ENCODE measurements around the gene DHX36. TPM values are rescaled to one million over a fixed set of nuclear protein-coding genes. Genes with fewer than 3 reads are reported as not detected.

The DHX36 gene
- total RNA-seq, 1 donor from 2014 or later = 48.7 TPM

GRCh38 chr3:154334973-154335420 is 10.7 kb upstream of the DHX36 start:
- H3K27me3 Mint-ChIP-seq (ENCODE audit: low read depth) = peaks cover 30% of the 10 kb centered on the region
- H3K4me1 Mint-ChIP-seq (ENCODE audit: low read depth) = no peaks in the 10 kb centered on the region
- TF ChIP-seq CTCF (IDR thresholded peaks at IDR 0.05) = peak; percentile 87
- no peak overlapping the region for H3K27ac Mint-ChIP-seq (ENCODE audit: unreplicated experiment)
- no peaks in the 10 kb centered on the region for H3K9me3 Mint-ChIP-seq (ENCODE audit: low read depth)
- no peak overlapping the region for H3K4me3 Mint-ChIP-seq (ENCODE audit: unreplicated experiment)
- H3K36me3 Mint-ChIP-seq (ENCODE audit: low read depth) = no peaks in the 10 kb centered on the region
- no peak for DNase-seq (ENCODE audit: low spot score)

DNA sequence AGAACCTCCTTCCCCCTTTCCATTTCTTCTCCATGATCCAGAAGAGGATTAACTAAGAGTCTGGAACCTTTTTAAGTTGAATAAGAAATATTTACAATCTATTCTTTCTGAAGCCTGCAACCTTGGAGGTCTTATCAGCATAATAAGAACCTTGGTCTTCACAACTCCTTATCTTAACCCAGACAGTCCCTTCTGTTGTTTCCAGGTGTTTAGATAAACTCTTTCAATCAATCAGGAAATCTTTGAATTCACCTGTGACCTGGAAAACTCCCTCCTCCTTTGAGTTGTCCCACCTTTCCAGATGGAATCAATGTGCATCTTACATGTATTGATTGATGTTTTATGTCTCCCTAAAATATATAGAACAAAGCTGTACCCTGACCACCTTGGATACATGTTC is 3.6 kb upstream of the DHX36 start:
- no peak overlapping the region for H3K27ac Mint-ChIP-seq (ENCODE audit: unreplicated experiment)
- peaks cover 11% of the 10 kb centered on the region for H3K4me1 Mint-ChIP-seq (ENCODE audit: low read depth)
- no peak overlapping the region for H3K4me3 Mint-ChIP-seq (ENCODE audit: unreplicated experiment)

GRCh38 chr3:154324919-154325318 is 632 bp upstream of the DHX36 start:
- Mint-ChIP-seq H3K4me3 (ENCODE audit: unreplicated experiment) (peak overlapping the region; percentile 88), H3K27me3 (ENCODE audit: low read depth) (no peaks in the 10 kb centered on the region), H3K36me3 (ENCODE audit: low read depth) (peaks cover 2% of the 10 kb centered on the region), H3K27ac (ENCODE audit: unreplicated experiment) (peak overlapping the region; percentile 98), H3K9me3 (ENCODE audit: low read depth) (no peaks in the 10 kb centered on the region), H3K4me1 (ENCODE audit: low read depth) (peaks cover 30% of the 10 kb centered on the region)
- no peak for DNase-seq (ENCODE audit: low spot score)
- no peak for TF ChIP-seq CTCF (IDR thresholded peaks at IDR 0.05)

More for the DNA sequence above, 3.6 kb upstream of the DHX36 start:
- DNase-seq (ENCODE audit: low spot score) = no peak
- Mint-ChIP-seq H3K36me3 (ENCODE audit: low read depth) (no peaks in the 10 kb centered on the region), H3K9me3 (ENCODE audit: low read depth) (no peaks in the 10 kb centered on the region), H3K27me3 (ENCODE audit: low read depth) (peaks cover 2% of the 10 kb centered on the region)
- no peak for TF ChIP-seq CTCF (IDR thresholded peaks at IDR 0.05)

DNA sequence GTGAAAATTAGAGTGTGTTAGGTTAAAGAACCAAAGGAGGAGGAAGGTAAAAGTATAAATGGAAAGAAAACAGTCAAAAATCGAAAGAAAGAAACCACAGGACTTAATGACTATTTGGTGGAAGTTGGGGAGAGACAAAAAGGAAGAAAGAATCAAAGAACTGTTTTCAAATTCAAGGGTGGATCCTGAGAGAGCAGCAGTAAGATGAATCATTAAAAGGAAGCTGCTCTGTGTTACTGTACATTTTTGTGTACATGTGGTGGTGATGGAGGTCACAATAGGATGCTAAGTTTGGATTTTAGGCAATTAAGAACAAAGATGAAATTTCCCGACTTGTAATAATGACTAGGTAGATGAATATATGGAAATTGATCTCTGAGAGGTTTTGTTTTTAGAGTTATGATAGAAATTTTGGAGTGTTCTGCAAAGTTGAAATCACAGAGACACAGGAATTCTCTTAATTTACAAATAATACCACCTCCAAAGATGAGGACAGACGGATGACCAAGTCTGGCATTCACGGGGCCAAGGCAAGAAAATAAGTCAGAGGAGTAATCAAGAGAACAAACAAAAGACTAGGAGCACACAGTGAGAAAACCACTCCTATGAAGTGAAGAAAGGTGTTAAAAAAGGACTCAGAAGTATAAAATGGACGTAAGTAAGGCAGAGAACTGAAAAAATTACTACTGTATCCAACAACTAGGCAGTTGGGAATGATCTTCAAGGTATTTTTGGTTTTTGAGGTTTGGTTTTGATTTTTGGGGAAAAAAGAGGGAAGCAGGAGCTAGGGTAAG is 7.1 kb downstream of the DHX36 start:
- H3K36me3 Mint-ChIP-seq (ENCODE audit: low read depth) = peaks cover 20% of the 10 kb centered on the region
- no peak for DNase-seq (ENCODE audit: low spot score)
- H3K27me3 Mint-ChIP-seq (ENCODE audit: low read depth) = no peaks in the 10 kb centered on the region
- peak overlapping the region; percentile 74 for H3K27ac Mint-ChIP-seq (ENCODE audit: unreplicated experiment)
- peaks cover 29% of the 10 kb centered on the region for H3K4me1 Mint-ChIP-seq (ENCODE audit: low read depth)
- H3K9me3 Mint-ChIP-seq (ENCODE audit: low read depth) = no peaks in the 10 kb centered on the region
- no peak for TF ChIP-seq CTCF (IDR thresholded peaks at IDR 0.05)
- H3K4me3 Mint-ChIP-seq (ENCODE audit: unreplicated experiment) = no peak overlapping the region

DNA sequence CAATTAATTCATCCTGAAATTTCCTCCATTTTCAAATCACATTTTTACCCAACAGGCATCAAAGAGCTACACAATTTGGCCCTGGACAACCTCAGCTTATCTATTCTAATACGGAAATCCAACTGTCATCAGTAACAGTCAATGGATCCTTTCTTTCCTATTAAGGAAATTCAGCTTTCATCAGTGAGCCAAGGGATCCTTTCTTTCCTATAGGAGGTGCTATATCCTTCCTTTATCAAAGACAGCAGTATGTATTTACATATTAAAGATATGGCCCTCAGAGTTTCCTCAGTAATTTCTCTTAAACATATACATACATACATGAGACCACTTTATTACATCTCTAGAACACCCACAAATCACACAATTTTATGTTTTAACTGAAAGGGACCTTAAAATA is 10.1 kb downstream of the DHX36 start:
- Mint-ChIP-seq H3K4me3 (ENCODE audit: unreplicated experiment) (no peak overlapping the region), H3K9me3 (ENCODE audit: low read depth) (no peaks in the 10 kb centered on the region), H3K4me1 (ENCODE audit: low read depth) (peaks cover 17% of the 10 kb centered on the region), H3K36me3 (ENCODE audit: low read depth) (peaks cover 22% of the 10 kb centered on the region), H3K27me3 (ENCODE audit: low read depth) (no peaks in the 10 kb centered on the region), H3K27ac (ENCODE audit: unreplicated experiment) (no peak overlapping the region)
- TF ChIP-seq CTCF (IDR thresholded peaks at IDR 0.05) = peak; percentile 13
- DNase-seq (ENCODE audit: low spot score) = no peak
